ENCODE results near the gene RUSC1. TPM values are rescaled to one million over a fixed set of nuclear protein-coding genes. Genes with fewer than 3 reads are reported as not detected.

The RUSC1 gene
- total RNA-seq, 1 experiment from 2014 or later, result 68.8 TPM

DNA sequence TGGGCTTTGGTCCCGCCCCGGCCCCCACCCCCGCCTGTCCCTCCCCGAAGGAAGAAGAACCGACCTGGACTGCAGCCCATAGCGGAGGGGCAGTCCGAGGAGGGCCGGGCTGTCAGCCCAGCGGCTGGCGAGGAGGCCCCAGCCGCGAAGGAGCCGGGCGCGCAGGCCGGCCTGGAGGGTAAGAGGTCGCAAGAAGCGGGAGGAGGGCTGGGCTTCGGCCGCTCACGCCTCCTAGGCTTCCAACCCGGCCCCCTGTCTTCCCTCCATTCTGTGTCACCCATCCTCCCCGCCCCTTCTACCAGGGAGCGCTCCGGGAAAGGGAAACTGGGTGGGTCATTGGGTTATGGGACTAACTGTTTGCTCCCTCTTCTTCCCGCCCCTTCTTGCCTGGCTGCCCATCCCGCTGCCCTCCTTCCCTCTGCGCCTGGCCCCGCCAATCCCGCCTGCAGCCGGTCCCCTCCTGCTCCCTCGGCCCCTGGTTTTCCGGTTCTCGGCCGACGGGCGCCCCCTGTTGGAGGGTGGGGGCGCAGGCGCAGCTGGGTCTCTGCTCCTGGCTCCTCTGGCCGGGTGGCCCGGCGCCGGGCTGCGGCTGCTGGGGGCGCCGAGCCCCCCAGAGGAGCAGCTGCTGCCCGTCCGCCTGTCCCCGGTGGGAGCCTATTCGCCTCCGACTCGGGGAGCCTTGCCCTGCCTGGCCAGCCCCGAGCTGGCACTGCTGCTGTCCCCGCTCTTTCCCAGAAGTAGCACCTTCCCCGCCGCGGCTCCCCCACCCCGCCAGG lies 2.4 kb downstream of the RUSC1 start:
- Mint-ChIP-seq H3K27me3 (ENCODE audit: low read depth) (peaks cover 6% of the 10 kb centered on the region), H3K27ac (no peak overlapping the region), H3K4me3 (peak overlapping the region; percentile 91), H3K9me3 (no peaks in the 10 kb centered on the region), H3K36me3 (peaks cover 22% of the 10 kb centered on the region), H3K4me1 (peaks cover 41% of the 10 kb centered on the region)
- POLR2A ChIA-PET, result interaction anchor here (0.5 to 2.5 kb wide), 7 partner anchors 15 to 362 kb away, joined by 3 to 13 read pairs (median 4); partner anchors contain the start of genes CLK2 and FDPS
- CTCF ChIA-PET, result interaction anchor here (0.6 to 9.9 kb wide), 40 partner anchors 8 to 1905 kb away, joined by 3 to 204 read pairs (median 5); partner anchors contain the start of genes CLK2, ENTREP3, FDPS and HCN3
- peak; percentile 32 for ATAC-seq
- peak; percentile 94 for DNase-seq (ENCODE audit: low spot score)
- TF ChIP-seq, protein P1, sequence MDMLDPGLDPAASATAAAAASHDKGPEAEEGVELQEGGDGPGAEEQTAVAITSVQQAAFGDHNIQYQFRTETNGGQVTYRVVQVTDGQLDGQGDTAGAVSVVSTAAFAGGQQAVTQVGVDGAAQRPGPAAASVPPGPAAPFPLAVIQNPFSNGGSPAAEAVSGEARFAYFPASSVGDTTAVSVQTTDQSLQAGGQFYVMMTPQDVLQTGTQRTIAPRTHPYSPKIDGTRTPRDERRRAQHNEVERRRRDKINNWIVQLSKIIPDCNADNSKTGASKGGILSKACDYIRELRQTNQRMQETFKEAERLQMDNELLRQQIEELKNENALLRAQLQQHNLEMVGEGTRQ (CRISPR knock-in tag; IDR thresholded peaks at IDR 0.05), result peak; percentile 8; the same call in 1 of the 2 replicates
- peak; percentile 37; the same call in 1 of the 2 replicates for TF ChIP-seq SP1 (CRISPR knock-in tag; conservative IDR thresholded peaks at IDR 0.05)
- peak; percentile 66 for TF ChIP-seq ZNF423 (CRISPR knock-in tag; IDR thresholded peaks at IDR 0.05)
- TF ChIP-seq JUN (CRISPR knock-in tag; IDR thresholded peaks at IDR 0.05), result no peak
- TF ChIP-seq, protein P2, sequence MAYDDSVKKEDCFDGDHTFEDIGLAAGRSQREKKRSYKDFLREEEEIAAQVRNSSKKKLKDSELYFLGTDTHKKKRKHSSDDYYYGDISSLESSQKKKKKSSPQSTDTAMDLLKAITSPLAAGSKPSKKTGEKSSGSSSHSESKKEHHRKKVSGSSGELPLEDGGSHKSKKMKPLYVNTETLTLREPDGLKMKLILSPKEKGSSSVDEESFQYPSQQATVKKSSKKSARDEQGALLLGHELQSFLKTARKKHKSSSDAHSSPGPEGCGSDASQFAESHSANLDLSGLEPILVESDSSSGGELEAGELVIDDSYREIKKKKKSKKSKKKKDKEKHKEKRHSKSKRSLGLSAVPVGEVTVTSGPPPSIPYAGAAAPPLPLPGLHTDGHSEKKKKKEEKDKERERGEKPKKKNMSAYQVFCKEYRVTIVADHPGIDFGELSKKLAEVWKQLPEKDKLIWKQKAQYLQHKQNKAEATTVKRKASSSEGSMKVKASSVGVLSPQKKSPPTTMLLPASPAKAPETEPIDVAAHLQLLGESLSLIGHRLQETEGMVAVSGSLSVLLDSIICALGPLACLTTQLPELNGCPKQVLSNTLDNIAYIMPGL (CRISPR knock-in tag; IDR thresholded peaks at IDR 0.05), result peak; percentile 98
- TF ChIP-seq, protein P3, sequence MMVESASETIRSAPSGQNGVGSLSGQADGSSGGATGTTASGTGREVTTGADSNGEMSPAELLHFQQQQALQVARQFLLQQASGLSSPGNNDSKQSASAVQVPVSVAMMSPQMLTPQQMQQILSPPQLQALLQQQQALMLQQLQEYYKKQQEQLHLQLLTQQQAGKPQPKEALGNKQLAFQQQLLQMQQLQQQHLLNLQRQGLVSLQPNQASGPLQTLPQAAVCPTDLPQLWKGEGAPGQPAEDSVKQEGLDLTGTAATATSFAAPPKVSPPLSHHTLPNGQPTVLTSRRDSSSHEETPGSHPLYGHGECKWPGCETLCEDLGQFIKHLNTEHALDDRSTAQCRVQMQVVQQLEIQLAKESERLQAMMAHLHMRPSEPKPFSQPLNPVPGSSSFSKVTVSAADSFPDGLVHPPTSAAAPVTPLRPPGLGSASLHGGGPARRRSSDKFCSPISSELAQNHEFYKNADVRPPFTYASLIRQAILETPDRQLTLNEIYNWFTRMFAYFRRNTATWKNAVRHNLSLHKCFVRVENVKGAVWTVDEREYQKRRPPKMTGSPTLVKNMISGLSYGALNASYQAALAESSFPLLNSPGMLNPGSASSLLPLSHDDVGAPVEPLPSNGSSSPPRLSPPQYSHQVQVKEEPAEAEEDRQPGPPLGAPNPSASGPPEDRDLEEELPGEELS (CRISPR knock-in tag; IDR thresholded peaks at IDR 0.05), result peak; percentile 25; the same call in 1 of the 2 replicates
- TF ChIP-seq, protein P4, sequence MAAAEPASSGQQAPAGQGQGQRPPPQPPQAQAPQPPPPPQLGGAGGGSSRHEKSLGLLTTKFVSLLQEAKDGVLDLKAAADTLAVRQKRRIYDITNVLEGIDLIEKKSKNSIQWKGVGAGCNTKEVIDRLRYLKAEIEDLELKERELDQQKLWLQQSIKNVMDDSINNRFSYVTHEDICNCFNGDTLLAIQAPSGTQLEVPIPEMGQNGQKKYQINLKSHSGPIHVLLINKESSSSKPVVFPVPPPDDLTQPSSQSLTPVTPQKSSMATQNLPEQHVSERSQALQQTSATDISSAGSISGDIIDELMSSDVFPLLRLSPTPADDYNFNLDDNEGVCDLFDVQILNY (CRISPR knock-in tag; IDR thresholded peaks at IDR 0.05), result peak; percentile 82; the same call in 1 of the 2 replicates
- TF ChIP-seq, protein P5, sequence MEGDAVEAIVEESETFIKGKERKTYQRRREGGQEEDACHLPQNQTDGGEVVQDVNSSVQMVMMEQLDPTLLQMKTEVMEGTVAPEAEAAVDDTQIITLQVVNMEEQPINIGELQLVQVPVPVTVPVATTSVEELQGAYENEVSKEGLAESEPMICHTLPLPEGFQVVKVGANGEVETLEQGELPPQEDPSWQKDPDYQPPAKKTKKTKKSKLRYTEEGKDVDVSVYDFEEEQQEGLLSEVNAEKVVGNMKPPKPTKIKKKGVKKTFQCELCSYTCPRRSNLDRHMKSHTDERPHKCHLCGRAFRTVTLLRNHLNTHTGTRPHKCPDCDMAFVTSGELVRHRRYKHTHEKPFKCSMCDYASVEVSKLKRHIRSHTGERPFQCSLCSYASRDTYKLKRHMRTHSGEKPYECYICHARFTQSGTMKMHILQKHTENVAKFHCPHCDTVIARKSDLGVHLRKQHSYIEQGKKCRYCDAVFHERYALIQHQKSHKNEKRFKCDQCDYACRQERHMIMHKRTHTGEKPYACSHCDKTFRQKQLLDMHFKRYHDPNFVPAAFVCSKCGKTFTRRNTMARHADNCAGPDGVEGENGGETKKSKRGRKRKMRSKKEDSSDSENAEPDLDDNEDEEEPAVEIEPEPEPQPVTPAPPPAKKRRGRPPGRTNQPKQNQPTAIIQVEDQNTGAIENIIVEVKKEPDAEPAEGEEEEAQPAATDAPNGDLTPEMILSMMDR (IDR thresholded peaks at IDR 0.05), result peak; percentile 97
- TF ChIP-seq, protein P6, sequence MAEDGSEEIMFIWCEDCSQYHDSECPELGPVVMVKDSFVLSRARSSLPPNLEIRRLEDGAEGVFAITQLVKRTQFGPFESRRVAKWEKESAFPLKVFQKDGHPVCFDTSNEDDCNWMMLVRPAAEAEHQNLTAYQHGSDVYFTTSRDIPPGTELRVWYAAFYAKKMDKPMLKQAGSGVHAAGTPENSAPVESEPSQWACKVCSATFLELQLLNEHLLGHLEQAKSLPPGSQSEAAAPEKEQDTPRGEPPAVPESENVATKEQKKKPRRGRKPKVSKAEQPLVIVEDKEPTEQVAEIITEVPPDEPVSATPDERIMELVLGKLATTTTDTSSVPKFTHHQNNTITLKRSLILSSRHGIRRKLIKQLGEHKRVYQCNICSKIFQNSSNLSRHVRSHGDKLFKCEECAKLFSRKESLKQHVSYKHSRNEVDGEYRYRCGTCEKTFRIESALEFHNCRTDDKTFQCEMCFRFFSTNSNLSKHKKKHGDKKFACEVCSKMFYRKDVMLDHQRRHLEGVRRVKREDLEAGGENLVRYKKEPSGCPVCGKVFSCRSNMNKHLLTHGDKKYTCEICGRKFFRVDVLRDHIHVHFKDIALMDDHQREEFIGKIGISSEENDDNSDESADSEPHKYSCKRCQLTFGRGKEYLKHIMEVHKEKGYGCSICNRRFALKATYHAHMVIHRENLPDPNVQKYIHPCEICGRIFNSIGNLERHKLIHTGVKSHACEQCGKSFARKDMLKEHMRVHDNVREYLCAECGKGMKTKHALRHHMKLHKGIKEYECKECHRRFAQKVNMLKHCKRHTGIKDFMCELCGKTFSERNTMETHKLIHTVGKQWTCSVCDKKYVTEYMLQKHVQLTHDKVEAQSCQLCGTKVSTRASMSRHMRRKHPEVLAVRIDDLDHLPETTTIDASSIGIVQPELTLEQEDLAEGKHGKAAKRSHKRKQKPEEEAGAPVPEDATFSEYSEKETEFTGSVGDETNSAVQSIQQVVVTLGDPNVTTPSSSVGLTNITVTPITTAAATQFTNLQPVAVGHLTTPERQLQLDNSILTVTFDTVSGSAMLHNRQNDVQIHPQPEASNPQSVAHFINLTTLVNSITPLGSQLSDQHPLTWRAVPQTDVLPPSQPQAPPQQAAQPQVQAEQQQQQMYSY (CRISPR knock-in tag; IDR thresholded peaks at IDR 0.05), result peak; percentile 87
- TF ChIP-seq, protein P7, sequence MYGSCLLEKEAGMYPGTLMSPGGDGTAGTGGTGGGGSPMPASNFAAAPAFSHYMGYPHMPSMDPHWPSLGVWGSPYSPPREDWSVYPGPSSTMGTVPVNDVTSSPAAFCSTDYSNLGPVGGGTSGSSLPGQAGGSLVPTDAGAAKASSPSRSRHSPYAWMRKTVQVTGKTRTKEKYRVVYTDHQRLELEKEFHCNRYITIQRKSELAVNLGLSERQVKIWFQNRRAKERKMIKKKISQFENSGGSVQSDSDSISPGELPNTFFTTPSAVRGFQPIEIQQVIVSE (CRISPR knock-in tag; IDR thresholded peaks at IDR 0.05; ENCODE audit: borderline replicate concordance), result no peak
- peak; percentile 61; the same call in 1 of the 2 replicates for TF ChIP-seq ETV6 (CRISPR knock-in tag; IDR thresholded peaks at IDR 0.05)
- TF ChIP-seq, protein P8, sequence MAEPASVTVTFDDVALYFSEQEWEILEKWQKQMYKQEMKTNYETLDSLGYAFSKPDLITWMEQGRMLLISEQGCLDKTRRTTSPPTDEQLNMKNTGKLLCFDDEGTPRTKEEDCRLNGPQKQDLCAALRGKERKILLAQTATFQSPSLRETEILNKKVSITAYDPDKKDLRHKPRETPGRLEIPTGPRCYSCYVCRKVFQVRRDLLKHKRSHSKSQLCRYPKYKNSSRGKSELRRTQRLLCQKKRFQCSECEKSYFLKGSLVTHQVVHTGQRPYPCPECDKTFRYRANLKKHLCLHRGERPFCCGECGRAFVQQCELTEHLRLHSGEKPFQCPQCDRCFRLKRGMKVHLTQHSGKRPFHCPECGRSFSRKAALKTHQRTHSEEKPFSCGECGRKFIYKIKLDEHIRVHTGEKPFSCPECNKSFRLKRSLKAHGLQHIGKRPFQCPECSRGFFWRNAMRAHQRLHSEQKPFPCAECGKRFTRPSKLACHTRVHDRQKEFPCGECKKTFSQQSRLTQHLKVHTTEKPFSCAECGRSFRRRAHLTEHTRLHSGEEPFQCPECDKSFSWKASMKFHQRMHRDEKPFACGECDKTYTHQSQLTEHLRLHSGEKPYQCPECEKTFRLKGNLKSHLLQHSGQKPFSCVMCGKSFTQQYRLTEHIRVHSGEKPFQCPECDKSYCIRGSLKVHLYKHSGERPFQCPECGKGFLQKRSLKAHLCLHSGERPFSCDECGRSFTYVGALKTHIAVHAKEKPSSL (CRISPR knock-in tag; conservative IDR thresholded peaks at IDR 0.05), result no peak
- TF ChIP-seq, protein P9, sequence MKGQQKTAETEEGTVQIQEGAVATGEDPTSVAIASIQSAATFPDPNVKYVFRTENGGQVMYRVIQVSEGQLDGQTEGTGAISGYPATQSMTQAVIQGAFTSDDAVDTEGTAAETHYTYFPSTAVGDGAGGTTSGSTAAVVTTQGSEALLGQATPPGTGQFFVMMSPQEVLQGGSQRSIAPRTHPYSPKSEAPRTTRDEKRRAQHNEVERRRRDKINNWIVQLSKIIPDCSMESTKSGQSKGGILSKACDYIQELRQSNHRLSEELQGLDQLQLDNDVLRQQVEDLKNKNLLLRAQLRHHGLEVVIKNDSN (CRISPR knock-in tag; IDR thresholded peaks at IDR 0.05), result 0 out of 2 replicates have a peak, but pooled peaks have one; percentile 39
- TF ChIP-seq CBFB (CRISPR knock-in tag; IDR thresholded peaks at IDR 0.05; ENCODE audit: low read depth), result no peak

Data from WTC11 (cell line).